ENCODE measurements around the gene ZBTB20. TPM values are rescaled to one million over a fixed set of nuclear protein-coding genes. Genes with fewer than 3 reads are reported as not detected.

The ZBTB20 gene
- total and polyA plus RNA-seq, 4 donors = 0.88 to 83.2 (median 20.4) TPM

GRCh38 chr3:114333923-114334240 lies 813.2 kb downstream of the ZBTB20 start:
- 99% methylated on average over 2 of the region's 2 CpGs for WGBS

GRCh38 chr3:114333180-114333922 lies 813.7 kb downstream of the ZBTB20 start:
- Histone ChIP-seq H3K27ac (ENCODE audit: low read depth in 1 of 2, low read length in 2 of 2) (no peak overlapping the region), H3K4me3 (ENCODE audit: low read depth in 1 of 3, low read length in 3 of 3) (no peak overlapping the region), H3K9ac (ENCODE audit: low read depth in 1 of 2, low read length in 2 of 2) (no peak overlapping the region), H3K36me3 (ENCODE audit: control insufficient read depth in 4 of 4, insufficient read depth in 3 of 4, low read depth in 1 of 4, low read length in 3 of 4) (peaks cover 3 to 12% (median 6%) of the 10 kb centered on the region in 4 donors), H3K27me3 (ENCODE audit: control insufficient read depth in 4 of 4, insufficient read depth in 4 of 4, low read length in 3 of 4) (no peaks in the 10 kb centered on the region), H3K4me1 (ENCODE audit: control insufficient read depth in 4 of 4, insufficient read depth in 4 of 4, low read length in 3 of 4) (no peaks in the 10 kb centered on the region), H3K9me3 (ENCODE audit: control insufficient read depth in 4 of 4, low read length in 3 of 4) (no peaks in the 10 kb centered on the region)
- TF ChIP-seq TAF1 (conservative IDR thresholded peaks at IDR 0.05) (no peak), REST (IDR thresholded peaks at IDR 0.05) (no peak), JUND (IDR thresholded peaks at IDR 0.05) (no peak), HNF4G (IDR thresholded peaks at IDR 0.05) (no peak), HNF4A (conservative IDR thresholded peaks at IDR 0.05) (no peak), YY1 (IDR thresholded peaks at IDR 0.05) (no peak)
- TF ChIP-seq, protein P1, sequence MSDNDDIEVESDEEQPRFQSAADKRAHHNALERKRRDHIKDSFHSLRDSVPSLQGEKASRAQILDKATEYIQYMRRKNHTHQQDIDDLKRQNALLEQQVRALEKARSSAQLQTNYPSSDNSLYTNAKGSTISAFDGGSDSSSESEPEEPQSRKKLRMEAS (IDR thresholded peaks at IDR 0.05) = no peak
- TF ChIP-seq, protein P2, sequence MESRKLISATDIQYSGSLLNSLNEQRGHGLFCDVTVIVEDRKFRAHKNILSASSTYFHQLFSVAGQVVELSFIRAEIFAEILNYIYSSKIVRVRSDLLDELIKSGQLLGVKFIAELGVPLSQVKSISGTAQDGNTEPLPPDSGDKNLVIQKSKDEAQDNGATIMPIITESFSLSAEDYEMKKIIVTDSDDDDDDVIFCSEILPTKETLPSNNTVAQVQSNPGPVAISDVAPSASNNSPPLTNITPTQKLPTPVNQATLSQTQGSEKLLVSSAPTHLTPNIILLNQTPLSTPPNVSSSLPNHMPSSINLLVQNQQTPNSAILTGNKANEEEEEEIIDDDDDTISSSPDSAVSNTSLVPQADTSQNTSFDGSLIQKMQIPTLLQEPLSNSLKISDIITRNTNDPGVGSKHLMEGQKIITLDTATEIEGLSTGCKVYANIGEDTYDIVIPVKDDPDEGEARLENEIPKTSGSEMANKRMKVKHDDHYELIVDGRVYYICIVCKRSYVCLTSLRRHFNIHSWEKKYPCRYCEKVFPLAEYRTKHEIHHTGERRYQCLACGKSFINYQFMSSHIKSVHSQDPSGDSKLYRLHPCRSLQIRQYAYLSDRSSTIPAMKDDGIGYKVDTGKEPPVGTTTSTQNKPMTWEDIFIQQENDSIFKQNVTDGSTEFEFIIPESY (IDR thresholded peaks at IDR 0.05) = no peak
- DNase-seq (ENCODE audit: low spot score) = no peak
- WGBS = 82% methylated on average over 4 of the region's 4 CpGs

More at GRCh38 chr3:114333923-114334240, 813.2 kb downstream of the ZBTB20 start:
- H3K9me3 ChIP-seq (ENCODE audit: control insufficient read depth in 4 of 4, low read length in 3 of 4) = no peaks in the 10 kb centered on the region
- peaks cover 4 to 15% (median 7%) of the 10 kb centered on the region in 4 donors for H3K36me3 ChIP-seq (ENCODE audit: control insufficient read depth in 4 of 4, insufficient read depth in 3 of 4, low read depth in 1 of 4, low read length in 3 of 4)
- H3K27ac ChIP-seq (ENCODE audit: low read depth in 1 of 2, low read length in 2 of 2) = no peak overlapping the region
- H3K4me3 ChIP-seq (ENCODE audit: low read depth in 1 of 3, low read length in 3 of 3) = no peak overlapping the region
- H3K27me3 ChIP-seq (ENCODE audit: control insufficient read depth in 4 of 4, insufficient read depth in 4 of 4, low read length in 3 of 4) = no peaks in the 10 kb centered on the region
- TF ChIP-seq FOXA2 (IDR thresholded peaks at IDR 0.05) (no peak), REST (IDR thresholded peaks at IDR 0.05) (no peak), EGR1 (IDR thresholded peaks at IDR 0.05; ENCODE audit: low read depth in 2 of 2) (no peak), JUND (IDR thresholded peaks at IDR 0.05) (no peak), GABPA (IDR thresholded peaks at IDR 0.05 in 1 of 2, conservative IDR thresholded peaks at IDR 0.05 in 1 of 2) (no peak), YY1 (IDR thresholded peaks at IDR 0.05) (no peak)
- no peak for DNase-seq (ENCODE audit: low spot score)
- H3K4me1 ChIP-seq (ENCODE audit: control insufficient read depth in 4 of 4, insufficient read depth in 4 of 4, low read length in 3 of 4) = no peaks in the 10 kb centered on the region
- no peak overlapping the region for H3K9ac ChIP-seq (ENCODE audit: low read depth in 1 of 2, low read length in 2 of 2)

Data from liver (tissue), 9 donors.